D721Med (cell line): ENCODE results near the gene PHLDA2.

Experiments used
- DNase-seq: peaks from one replicate; pipeline ENCODE4 v3.0.0; 2011; ENCODE audit warnings: low spot score; ENCODE audit not compliant: insufficient read length
- FAIRE-seq: peaks from 2 replicates; lab custom pipeline; 2011; peaks lifted over from hg19 to GRCh38; lab: Jason Lieb, UNC
- TF ChIP-seq, protein P1 (sequence below): IDR thresholded peaks from 2 replicates; pipeline ENCODE4 v1.5.1; 2012; ENCODE audit warnings: mild to moderate bottlenecking, control low read depth; ENCODE audit not compliant: insufficient read depth; ENCODE audit errors: missing control alignments

The PHLDA2 gene

DNA sequence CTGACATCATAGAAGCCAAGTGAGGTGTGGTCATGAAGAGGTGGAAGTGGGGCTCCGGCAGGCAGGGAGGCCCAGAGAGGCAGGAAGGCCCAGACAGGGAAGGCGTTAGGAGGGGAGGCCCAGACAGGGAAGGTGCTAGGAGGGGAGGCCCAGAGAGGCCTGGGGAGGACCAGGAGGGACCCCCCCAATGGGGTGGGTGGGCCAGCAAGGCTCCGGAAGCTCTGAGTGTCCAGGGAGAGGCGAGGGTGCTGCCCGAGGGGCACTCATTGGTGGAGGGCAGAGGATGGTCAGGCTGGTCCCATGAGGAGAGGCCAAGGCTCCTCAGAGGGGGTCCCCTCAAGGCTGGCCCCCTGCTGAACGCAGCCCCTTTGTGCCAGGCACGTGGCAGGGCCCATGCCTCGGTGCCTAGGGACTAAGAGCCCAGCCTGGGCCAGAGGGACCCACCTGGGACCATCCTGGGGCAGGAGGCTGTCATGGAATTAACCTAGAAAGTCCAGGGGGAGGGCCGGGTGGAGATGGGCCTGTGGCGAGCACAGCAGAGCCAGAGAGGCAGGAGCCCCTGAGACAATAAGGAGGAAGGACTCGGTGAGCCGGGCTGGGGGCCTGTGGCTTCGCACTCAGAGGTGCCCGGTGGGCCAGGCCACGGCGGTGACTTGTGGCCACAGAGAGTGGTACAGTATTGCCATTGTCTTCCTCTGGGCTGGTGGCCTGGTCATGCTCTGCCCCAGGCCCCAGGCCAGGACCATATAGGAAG, 12.2 kb downstream of the PHLDA2 start:
- DNase-seq = no peak
- no peak for FAIRE-seq
- TF ChIP-seq, protein P1, sequence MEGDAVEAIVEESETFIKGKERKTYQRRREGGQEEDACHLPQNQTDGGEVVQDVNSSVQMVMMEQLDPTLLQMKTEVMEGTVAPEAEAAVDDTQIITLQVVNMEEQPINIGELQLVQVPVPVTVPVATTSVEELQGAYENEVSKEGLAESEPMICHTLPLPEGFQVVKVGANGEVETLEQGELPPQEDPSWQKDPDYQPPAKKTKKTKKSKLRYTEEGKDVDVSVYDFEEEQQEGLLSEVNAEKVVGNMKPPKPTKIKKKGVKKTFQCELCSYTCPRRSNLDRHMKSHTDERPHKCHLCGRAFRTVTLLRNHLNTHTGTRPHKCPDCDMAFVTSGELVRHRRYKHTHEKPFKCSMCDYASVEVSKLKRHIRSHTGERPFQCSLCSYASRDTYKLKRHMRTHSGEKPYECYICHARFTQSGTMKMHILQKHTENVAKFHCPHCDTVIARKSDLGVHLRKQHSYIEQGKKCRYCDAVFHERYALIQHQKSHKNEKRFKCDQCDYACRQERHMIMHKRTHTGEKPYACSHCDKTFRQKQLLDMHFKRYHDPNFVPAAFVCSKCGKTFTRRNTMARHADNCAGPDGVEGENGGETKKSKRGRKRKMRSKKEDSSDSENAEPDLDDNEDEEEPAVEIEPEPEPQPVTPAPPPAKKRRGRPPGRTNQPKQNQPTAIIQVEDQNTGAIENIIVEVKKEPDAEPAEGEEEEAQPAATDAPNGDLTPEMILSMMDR = no peak

DNA sequence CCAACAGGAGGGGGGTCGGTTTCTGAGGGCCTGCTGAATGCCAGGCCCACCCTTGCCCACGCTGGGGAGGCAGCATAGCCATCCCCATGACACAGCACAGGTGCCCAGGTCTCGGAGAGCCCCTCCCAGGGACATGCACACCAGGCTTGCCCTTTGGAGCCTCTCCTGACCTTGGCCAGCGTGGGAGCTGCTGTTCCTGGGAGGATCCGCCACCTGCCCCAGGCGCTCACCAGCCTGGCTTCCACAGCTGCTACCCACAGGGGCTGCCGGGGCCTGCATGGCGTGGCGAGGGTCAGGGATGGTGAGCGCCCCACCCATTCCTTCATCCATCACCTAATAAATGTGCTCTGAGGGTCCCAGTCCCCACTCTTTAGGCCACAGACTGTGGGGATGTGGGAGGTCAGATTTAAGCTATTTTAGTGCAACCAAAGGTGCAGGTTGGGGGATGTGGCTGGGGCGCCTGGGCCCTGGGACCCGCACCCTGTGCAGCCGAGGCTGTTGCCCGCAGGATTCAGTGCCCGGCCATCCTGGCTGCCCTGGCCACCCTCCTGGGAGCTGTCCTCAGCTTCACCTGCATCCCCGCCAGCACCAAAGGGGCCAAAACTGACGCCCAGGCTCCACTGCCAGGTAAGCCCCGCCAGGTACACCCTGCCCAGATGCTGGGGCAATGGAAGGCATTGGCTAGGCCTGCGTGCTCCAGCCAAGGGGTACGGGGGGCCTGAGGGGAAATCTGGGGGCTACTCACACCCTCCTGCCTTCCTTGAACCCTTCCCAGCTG, 12.9 kb downstream of the PHLDA2 start:
- TF ChIP-seq, protein P1 = no peak
- DNase-seq = no peak
- no peak for FAIRE-seq

DNA sequence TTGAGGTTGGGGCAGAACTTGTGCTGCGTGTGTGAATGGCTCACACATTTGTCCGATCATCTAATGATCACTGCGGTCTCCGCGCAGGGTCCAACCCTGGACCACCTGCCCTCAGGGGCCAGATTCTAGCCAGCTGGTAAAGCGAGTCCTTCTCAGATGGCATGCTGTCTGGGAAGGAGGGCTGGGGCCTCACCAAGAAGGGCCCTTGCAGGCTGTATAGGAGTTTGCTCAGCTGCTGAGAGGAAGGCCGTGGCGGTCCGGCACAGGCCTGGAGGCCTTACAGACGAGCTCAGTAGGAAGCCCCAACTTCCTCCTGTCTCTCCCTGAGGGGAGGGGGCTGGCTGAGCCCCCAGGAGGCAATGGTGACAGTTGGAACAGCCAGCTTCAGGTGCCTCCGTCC, 13.7 kb downstream of the PHLDA2 start:
- no peak for DNase-seq
- TF ChIP-seq, protein P1 = no peak
- no peak for FAIRE-seq

DNA sequence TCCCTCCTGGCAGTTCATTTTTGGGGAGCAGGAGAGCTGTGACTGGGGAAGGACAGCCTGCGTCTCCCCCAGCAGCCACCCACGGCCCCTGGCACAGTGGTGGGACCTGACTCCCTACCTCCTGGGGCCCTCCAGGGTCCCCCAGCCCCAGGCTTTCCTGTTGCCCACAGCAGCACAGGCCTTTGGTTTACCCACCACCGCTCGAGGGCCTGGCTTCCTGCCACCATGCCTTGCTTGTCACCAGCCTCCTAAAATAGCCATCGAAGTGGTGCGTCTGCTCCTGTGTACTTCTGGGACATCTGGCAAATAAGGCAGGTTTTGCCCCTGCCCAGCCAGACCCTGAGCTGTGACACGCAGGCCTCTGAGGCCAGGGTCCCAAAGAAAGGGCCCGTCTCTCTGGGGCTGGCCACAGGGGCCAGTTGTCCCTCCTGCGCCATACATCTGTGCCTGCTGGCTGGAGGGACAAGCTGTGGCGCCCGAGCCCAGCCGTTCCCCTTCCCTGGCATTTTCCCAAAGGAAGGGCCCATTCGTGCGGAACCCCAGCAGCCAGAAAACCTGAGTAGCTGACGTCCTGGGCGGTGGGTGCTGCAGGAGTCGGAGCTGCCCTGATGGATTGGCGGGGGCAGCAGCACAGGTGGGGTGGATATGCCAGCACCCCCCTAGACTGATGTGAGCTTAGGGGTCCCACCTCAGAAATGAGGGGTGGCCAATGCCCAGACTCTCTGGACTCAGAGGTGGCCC, 14.6 kb downstream of the PHLDA2 start:
- FAIRE-seq = no peak
- no peak for DNase-seq
- TF ChIP-seq, protein P1 = no peak

DNA sequence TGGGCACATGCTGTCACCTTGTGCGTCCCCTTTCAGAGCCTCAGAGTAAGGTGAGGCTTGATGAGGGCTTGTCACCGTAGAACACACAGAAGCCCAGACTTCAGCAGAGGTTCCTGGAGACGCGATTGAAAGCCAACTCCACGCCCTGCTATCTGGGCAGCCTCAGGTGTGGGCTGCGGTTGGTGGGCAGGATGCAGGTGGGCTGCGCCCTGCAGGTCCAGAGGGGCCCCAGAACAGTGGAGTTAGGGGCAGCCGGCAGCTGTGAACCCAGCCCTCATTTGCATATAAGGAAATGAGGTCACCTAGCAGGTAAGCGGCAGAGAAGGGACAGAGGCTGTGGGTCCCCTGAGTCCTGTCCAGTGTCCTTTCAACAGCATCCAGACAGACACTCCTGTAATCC, 15.4 kb downstream of the PHLDA2 start:
- TF ChIP-seq, protein P1 = no peak
- DNase-seq (no peak), FAIRE-seq (no peak)

DNA sequence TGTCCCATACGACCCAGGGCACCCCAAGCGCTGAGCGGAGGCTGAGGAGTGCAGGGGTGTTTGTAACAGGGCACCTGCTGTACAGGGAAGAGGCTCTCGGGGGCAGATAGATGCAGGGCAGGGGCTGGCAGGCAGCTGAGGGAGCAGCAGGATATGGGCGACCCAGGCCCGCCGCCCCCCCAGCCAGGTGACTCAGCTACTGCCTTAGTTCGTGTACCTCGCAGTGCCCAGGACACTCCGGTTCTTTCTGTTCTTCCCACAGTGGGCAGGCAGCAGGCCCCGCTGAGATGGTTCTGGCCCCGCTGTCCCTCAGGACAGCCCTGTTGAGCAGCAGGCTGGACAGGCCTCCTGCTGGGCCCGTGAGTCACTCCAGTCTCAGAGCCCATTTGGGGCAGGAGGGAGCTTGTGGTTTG, 16.2 kb downstream of the PHLDA2 start:
- FAIRE-seq (no peak), DNase-seq (no peak)
- TF ChIP-seq, protein P1 = no peak
